ENCODE measurements around the gene AGER.

- TF ChIP-seq PHF20 (IDR thresholded peaks at IDR 0.05; ENCODE audit: partially characterized antibody) (no peak), ZNF589 (CRISPR knock-in tag; IDR thresholded peaks at IDR 0.05; ENCODE audit: low read depth) (no peak), POLR2AphosphoS5 (IDR thresholded peaks at IDR 0.05; ENCODE audit: control insufficient read depth, insufficient read depth, low read depth, low read length) (no peak), HCFC1 (IDR thresholded peaks at IDR 0.05; ENCODE audit: low read depth, low read length) (no peak), USF1 (CRISPR knock-in tag; IDR thresholded peaks at IDR 0.05) (no peak), ZNF785 (CRISPR knock-in tag; IDR thresholded peaks at IDR 0.05) (no peak), PML (IDR thresholded peaks at IDR 0.05; ENCODE audit: low read length) (no peak), ZNF274 (IDR thresholded peaks at IDR 0.05; ENCODE audit: borderline replicate concordance, low read depth, low read length) (no peak), TCF7 (IDR thresholded peaks at IDR 0.05; ENCODE audit: borderline replicate concordance) (no peak)
- TF ChIP-seq, protein P1, sequence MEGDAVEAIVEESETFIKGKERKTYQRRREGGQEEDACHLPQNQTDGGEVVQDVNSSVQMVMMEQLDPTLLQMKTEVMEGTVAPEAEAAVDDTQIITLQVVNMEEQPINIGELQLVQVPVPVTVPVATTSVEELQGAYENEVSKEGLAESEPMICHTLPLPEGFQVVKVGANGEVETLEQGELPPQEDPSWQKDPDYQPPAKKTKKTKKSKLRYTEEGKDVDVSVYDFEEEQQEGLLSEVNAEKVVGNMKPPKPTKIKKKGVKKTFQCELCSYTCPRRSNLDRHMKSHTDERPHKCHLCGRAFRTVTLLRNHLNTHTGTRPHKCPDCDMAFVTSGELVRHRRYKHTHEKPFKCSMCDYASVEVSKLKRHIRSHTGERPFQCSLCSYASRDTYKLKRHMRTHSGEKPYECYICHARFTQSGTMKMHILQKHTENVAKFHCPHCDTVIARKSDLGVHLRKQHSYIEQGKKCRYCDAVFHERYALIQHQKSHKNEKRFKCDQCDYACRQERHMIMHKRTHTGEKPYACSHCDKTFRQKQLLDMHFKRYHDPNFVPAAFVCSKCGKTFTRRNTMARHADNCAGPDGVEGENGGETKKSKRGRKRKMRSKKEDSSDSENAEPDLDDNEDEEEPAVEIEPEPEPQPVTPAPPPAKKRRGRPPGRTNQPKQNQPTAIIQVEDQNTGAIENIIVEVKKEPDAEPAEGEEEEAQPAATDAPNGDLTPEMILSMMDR (IDR thresholded peaks at IDR 0.05 in 2 of 3, conservative IDR thresholded peaks at IDR 0.05 in 1 of 3; ENCODE audit: insufficient read depth in 2 of 3, low read depth in 1 of 3, low read length in 3 of 3): no peak
Observed at GRCh38 chr6:32183483-32184083, 470 bp downstream of the AGER start.
